ENCODE data around the gene BMP8A. TPM values are rescaled to one million over a fixed set of nuclear protein-coding genes. Genes with fewer than 3 reads are reported as not detected.
"Not testable (repeated sequence)": the region's sequence is repeated elsewhere in the genome, so short reads cannot be mapped to it uniquely, and the experiment has no call there.

BMP8A gene
- total RNA-seq, 1 experiment from 2014 or later, result not detected

DNA sequence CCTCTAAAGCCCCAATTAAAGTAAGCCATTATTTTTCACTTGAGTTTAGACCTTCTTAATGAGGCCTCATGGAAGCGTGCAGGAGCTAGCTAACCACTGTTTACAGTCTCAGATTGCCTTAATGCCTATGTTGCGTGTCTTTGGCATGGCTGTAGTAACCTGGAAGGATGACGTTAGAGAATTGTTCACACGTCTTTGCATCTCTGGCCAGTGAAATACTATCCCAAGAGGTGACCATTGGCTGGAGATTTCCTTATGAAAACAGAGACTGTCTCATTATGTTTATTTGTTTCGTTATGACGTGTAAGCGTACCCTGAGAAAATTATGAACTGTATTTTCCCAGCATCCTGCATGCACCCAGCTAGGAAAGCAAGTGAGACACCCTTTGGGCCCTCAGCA lies 18.6 kb upstream of the BMP8A start:
- Mint-ChIP-seq H3K9me3 (ENCODE audit: unreplicated experiment) (no peaks in the 10 kb centered on the region), H3K4me1 (ENCODE audit: insufficient read depth, unreplicated experiment) (no peaks in the 10 kb centered on the region), H3K36me3 (ENCODE audit: insufficient read depth, unreplicated experiment) (peaks cover 68% of the 10 kb centered on the region), H3K4me3 (ENCODE audit: unreplicated experiment) (no peak overlapping the region), H3K27me3 (ENCODE audit: insufficient read depth, unreplicated experiment) (no peaks in the 10 kb centered on the region), H3K27ac (ENCODE audit: low read depth, unreplicated experiment) (peak overlapping the region; percentile 28)
- intact Hi-C loops (cut with micrococcal nuclease), result no loop called here
- CTCF ChIA-PET, result interaction anchor here (0.6 to 1.9 kb wide), 2 partner anchors 66 to 187 kb away, joined by 3 to 5 read pairs; no protein-coding TSS in a partner anchor
- BruUV-seq (replicated peaks), result no TSS peak
- TF ChIP-seq, protein P1, sequence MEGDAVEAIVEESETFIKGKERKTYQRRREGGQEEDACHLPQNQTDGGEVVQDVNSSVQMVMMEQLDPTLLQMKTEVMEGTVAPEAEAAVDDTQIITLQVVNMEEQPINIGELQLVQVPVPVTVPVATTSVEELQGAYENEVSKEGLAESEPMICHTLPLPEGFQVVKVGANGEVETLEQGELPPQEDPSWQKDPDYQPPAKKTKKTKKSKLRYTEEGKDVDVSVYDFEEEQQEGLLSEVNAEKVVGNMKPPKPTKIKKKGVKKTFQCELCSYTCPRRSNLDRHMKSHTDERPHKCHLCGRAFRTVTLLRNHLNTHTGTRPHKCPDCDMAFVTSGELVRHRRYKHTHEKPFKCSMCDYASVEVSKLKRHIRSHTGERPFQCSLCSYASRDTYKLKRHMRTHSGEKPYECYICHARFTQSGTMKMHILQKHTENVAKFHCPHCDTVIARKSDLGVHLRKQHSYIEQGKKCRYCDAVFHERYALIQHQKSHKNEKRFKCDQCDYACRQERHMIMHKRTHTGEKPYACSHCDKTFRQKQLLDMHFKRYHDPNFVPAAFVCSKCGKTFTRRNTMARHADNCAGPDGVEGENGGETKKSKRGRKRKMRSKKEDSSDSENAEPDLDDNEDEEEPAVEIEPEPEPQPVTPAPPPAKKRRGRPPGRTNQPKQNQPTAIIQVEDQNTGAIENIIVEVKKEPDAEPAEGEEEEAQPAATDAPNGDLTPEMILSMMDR (IDR thresholded peaks at IDR 0.05; ENCODE audit: unreplicated experiment), result no peak
- no peak for DNase-seq (ENCODE audit: unreplicated experiment)
- POLR2A ChIA-PET, result interaction anchor here (0.9 kb wide), 1 partner anchor 8 kb away, joined by 3 read pairs; no protein-coding TSS in a partner anchor

DNA sequence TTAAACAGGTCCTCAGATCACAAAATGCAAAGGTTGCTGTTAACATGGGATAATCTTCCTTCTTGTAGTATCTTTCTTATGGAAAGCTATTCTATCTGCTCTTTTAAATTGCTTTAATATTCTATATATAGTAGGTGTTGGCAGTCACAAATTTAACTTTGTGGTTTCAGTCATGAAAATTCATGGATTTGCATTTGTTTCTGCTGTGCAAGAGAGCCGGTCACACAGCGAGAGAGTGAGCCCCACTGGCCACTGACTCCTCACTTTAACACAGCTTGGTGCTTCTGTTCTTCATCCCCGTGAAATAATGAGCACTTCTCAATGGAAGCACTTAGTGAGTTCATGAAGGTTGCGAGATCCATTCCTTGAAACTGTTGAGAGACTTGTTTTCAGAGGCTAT lies 18.1 kb upstream of the BMP8A start:
- H3K9me3 Mint-ChIP-seq (ENCODE audit: unreplicated experiment), result no peaks in the 10 kb centered on the region
- TF ChIP-seq, protein P1 (IDR thresholded peaks at IDR 0.05; ENCODE audit: unreplicated experiment), result no peak
- no peaks in the 10 kb centered on the region for H3K4me1 Mint-ChIP-seq (ENCODE audit: insufficient read depth, unreplicated experiment)
- ChIA-PET CTCF (interaction anchor here (1.9 kb wide), 1 partner anchor 66 kb away, joined by 5 read pairs; no protein-coding TSS in a partner anchor), POLR2A (no interaction called here)
- H3K27ac Mint-ChIP-seq (ENCODE audit: low read depth, unreplicated experiment), result peak overlapping the region; percentile 28
- BruUV-seq (replicated peaks), result no TSS peak
- no peak overlapping the region for H3K4me3 Mint-ChIP-seq (ENCODE audit: unreplicated experiment)
- H3K27me3 Mint-ChIP-seq (ENCODE audit: insufficient read depth, unreplicated experiment), result no peaks in the 10 kb centered on the region
- intact Hi-C loops (cut with micrococcal nuclease), result no loop called here
- DNase-seq (ENCODE audit: unreplicated experiment), result no peak
- H3K36me3 Mint-ChIP-seq (ENCODE audit: insufficient read depth, unreplicated experiment), result peaks cover 68% of the 10 kb centered on the region

DNA sequence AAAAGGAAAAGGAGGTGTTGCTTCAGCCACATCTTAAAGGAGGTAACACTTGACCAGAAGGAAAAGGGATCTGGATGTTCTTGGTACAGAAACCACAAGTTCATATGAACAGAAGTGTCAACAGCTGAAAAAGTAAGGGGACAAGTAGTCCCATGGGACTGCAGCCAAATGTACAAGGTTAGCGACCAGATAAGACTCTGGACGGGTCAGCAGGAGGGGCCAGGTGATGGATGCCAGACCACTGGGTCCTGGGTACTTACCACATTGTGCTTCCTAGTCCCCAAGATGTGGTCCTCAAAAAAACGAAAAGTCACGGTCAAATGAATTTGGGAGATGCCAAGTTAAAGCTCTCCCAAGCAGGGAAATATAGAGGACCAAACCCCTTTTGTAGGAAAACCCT lies 16.6 kb upstream of the BMP8A start:
- TF ChIP-seq, protein P1 (IDR thresholded peaks at IDR 0.05; ENCODE audit: unreplicated experiment), result no peak
- ChIA-PET POLR2A (interaction anchor here (1.0 kb wide), 1 partner anchor 10 kb away, joined by 3 read pairs; no protein-coding TSS in a partner anchor), CTCF (interaction anchor here (0.6 to 1.0 kb wide), 3 partner anchors 182 to 379 kb away, joined by 3 read pairs; no protein-coding TSS in a partner anchor)
- no peak overlapping the region for H3K4me3 Mint-ChIP-seq (ENCODE audit: unreplicated experiment)
- no peaks in the 10 kb centered on the region for H3K9me3 Mint-ChIP-seq (ENCODE audit: unreplicated experiment)
- H3K4me1 Mint-ChIP-seq (ENCODE audit: insufficient read depth, unreplicated experiment), result no peaks in the 10 kb centered on the region
- no peaks in the 10 kb centered on the region for H3K27me3 Mint-ChIP-seq (ENCODE audit: insufficient read depth, unreplicated experiment)
- DNase-seq (ENCODE audit: unreplicated experiment), result no peak
- intact Hi-C loops (cut with micrococcal nuclease), result no loop called here
- H3K36me3 Mint-ChIP-seq (ENCODE audit: insufficient read depth, unreplicated experiment), result peaks cover 69% of the 10 kb centered on the region
- H3K27ac Mint-ChIP-seq (ENCODE audit: low read depth, unreplicated experiment), result no peak overlapping the region
- no TSS peak for BruUV-seq (replicated peaks)

DNA sequence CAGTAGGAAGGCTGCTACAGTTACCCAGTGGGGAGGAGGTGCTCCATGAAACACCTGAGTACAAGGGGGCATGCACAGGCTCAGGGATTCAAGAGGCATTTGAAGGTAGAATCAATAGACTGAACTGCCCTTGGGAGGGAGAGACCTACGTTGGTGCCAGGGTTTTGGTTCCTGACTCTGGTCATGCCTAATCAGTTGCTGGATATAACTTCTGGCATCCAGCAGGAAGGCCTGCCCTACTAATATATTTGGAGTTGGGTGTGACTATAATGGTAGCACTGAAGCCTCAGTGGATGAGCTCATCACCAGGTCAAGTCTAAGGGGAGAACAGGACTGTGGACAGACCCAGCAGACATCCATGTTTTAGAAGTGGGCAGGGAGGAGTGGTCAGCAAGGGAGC lies 15.9 kb upstream of the BMP8A start:
- H3K4me3 Mint-ChIP-seq (ENCODE audit: unreplicated experiment); intact Hi-C loops (cut with micrococcal nuclease); BruUV-seq (replicated peaks); H3K9me3 Mint-ChIP-seq (ENCODE audit: unreplicated experiment); H3K27me3 Mint-ChIP-seq (ENCODE audit: insufficient read depth, unreplicated experiment); H3K27ac Mint-ChIP-seq (ENCODE audit: low read depth, unreplicated experiment); H3K4me1 Mint-ChIP-seq (ENCODE audit: insufficient read depth, unreplicated experiment); DNase-seq (ENCODE audit: unreplicated experiment): not testable (repeated sequence)
- POLR2A ChIA-PET, result interaction anchor here (1.0 to 1.1 kb wide), 2 partner anchors 10 to 316 kb away, joined by 3 read pairs; no protein-coding TSS in a partner anchor
- peaks cover 70% of the 10 kb centered on the region for H3K36me3 Mint-ChIP-seq (ENCODE audit: insufficient read depth, unreplicated experiment)
- CTCF ChIA-PET, result interaction anchor here (0.6 to 1.0 kb wide), 2 partner anchors 377 to 379 kb away, joined by 3 read pairs; no protein-coding TSS in a partner anchor
